OCI-LY3 (cell line): ENCODE measurements around the gene FLOT1.

ENCODE experiments used
- H2AFZ ChIP-seq: fragments of 200-600, 300-600 bp; shearing (Covaris generic); 2 replicates; pipeline ENCODE4 v1.6.0; 2014; ENCODE audit warnings: antibody characterized with exemption, low read depth, low read length
- H3K27ac ChIP-seq: fragments of 200-600, 300-600 bp; sonication (generic); 2 replicates; pipeline ENCODE4 v1.5.1; 2014; ENCODE audit warnings: mild to moderate bottlenecking, low read length, moderate library complexity, mixed read lengths
- H3K27me3 ChIP-seq: fragments of 200-600, 300-600 bp; sonication (generic); 2 replicates; pipeline ENCODE4 v1.6.1; 2014; ENCODE audit warnings: low read depth, low read length, mixed read lengths
- H3K36me3 ChIP-seq: fragments of 200-600, 300-600 bp; sonication (generic); replicated peaks from 2 replicates; pipeline ENCODE3; 2014; ENCODE audit warnings: low read depth, low read length, mixed read lengths
- H3K4me1 ChIP-seq: fragments of 300-600, 200-600 bp; sonication (generic); 2 replicates; pipeline ENCODE4 v1.6.1; 2014; ENCODE audit warnings: low read length, mixed read lengths
- H3K4me2 ChIP-seq: fragments of 200-600, 300-600 bp; sonication (generic); 2 replicates; pipeline ENCODE4 v1.6.1; 2014; ENCODE audit warnings: low read length, mixed read lengths
- H3K4me3 ChIP-seq: fragments of 300-600, 200-600 bp; sonication (generic); 2 replicates; pipeline ENCODE4 v1.5.1; 2014; ENCODE audit warnings: antibody characterized with exemption, mild to moderate bottlenecking, low read length, moderate library complexity
- H3K79me2 ChIP-seq: fragments of 300-600, 200-600 bp; shearing (Covaris generic); 2 replicates; pipeline ENCODE4 v1.6.1; 2014; ENCODE audit warnings: mild to moderate bottlenecking, low read length, mixed read lengths
- H3K9ac ChIP-seq: fragments of 300-600, 200-600 bp; shearing (Covaris generic); 2 replicates; pipeline ENCODE4 v1.6.0; 2014; ENCODE audit warnings: mild to moderate bottlenecking, low read length, moderate library complexity
- H3K9me3 ChIP-seq: fragments of 200-600, 300-600 bp; shearing (Covaris generic); 2 replicates; pipeline ENCODE4 v1.6.1; 2014; ENCODE audit warnings: low read length, mixed read lengths; ENCODE audit not compliant: insufficient read depth
- H4K20me1 ChIP-seq: fragments of 200-600, 300-600 bp; sonication (generic); 2 replicates; pipeline ENCODE4 v1.6.1; 2016; ENCODE audit warnings: low read length, mixed read lengths; ENCODE audit not compliant: insufficient read depth
- EZH2phosphoT487 ChIP-seq: fragments of 200-600 bp; shearing (Covaris generic); IDR thresholded peaks from 2 replicates; pipeline ENCODE4 v1.6.1; 2018; ENCODE audit warnings: antibody characterized with exemption, mixed run types, low read depth
- TF ChIP-seq, protein P1 (sequence below): fragments of 200-600, 300-600 bp; sonication (generic); IDR thresholded peaks from 2 replicates; pipeline ENCODE4 v1.5.1; 2014; ENCODE audit warnings: antibody characterized with exemption, low read length, low read depth

FLOT1 gene

DNA sequence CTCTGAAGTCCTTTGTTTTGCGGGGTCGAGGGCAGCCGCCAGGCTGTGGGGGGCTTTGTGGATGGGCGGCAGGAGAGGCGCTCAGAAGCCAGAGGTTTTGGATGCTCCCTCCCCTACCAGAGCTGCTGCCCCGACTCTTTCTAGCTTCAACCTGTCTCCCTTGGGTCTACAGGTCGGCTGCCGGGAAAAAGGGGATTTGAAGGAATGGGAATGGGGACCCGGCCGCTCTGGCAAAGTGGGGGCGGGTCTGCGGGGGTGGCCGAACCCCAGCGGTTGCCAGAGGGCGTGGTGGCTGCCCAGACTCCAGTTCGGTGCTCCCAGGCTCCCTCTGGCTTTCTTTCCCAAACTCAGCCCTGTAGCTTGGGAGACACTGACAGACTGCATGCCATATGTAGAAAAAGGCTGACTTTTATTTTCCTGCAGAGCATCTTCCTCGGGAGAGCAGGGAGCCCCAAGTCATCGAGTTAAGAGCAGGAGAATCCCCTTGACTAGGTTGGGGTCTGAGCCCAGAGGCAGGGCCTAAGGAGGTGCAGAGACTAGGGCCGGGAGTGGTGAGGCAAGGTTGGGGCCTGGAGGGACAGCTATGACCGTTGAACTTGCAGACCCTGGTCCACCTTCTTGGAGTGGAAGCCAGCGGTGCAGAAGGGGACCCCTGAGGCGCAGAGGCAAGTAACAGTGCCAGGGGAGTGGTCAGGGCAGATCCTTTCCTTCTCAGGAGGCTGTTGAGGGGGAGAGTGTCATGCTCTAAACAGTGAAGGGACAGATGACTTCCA, 54.6 kb downstream of the FLOT1 start:
- Histone ChIP-seq H3K9me3 (no peaks in the 10 kb centered on the region), H2AFZ (no peak overlapping the region), H3K27ac (peak overlapping the region; percentile 75; the same call in 1 of the 2 replicates), H3K4me2 (peak overlapping the region; percentile 100), H3K27me3 (no peaks in the 10 kb centered on the region), H3K9ac (peak overlapping the region; percentile 93; the same call in 1 of the 2 replicates), H3K4me1 (peaks cover 34% of the 10 kb centered on the region), H3K4me3 (peak overlapping the region; percentile 90), H3K36me3 (peaks cover 3% of the 10 kb centered on the region), H3K79me2 (peaks cover 36% of the 10 kb centered on the region), H4K20me1 (no peaks in the 10 kb centered on the region)
- TF ChIP-seq, protein P1, sequence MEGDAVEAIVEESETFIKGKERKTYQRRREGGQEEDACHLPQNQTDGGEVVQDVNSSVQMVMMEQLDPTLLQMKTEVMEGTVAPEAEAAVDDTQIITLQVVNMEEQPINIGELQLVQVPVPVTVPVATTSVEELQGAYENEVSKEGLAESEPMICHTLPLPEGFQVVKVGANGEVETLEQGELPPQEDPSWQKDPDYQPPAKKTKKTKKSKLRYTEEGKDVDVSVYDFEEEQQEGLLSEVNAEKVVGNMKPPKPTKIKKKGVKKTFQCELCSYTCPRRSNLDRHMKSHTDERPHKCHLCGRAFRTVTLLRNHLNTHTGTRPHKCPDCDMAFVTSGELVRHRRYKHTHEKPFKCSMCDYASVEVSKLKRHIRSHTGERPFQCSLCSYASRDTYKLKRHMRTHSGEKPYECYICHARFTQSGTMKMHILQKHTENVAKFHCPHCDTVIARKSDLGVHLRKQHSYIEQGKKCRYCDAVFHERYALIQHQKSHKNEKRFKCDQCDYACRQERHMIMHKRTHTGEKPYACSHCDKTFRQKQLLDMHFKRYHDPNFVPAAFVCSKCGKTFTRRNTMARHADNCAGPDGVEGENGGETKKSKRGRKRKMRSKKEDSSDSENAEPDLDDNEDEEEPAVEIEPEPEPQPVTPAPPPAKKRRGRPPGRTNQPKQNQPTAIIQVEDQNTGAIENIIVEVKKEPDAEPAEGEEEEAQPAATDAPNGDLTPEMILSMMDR, result no peak
- no peak for TF ChIP-seq EZH2phosphoT487

DNA sequence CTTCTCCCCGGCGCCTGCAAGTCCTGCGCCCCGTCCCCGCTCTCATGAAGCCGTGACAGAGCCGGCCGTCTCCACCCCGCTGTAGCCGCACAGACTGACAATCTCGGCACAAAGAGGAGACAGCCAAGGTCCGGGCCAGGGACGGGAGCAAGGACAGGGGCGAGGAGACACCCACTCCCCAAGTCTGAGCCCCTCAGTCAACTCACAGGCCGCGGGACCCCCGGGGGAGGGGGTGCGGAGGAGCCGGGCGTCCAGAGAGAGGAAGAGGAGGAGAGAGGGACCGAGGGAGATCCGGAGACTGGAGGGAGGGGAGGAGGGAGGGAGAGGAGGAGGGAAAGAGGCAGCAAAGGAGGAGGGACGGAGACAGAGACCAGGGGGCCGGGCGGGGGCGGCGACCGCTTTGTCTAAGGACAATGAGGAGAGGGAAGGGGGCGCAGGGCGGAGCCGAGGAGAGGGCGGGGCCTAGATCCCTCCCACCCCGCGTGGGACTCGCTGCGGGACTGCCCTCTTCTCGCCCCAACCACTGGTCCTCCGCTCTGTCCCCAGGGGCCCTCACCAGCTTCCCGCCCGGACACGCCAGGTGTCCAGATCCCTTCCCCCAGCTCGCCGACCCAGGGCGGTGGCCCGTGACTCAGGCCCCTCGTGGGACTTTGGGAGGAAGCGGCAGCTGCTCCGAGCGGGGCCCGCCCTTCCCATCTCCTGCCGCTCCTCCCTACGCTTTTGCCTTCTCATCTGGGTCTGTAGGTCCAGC, 55.4 kb downstream of the FLOT1 start:
- peaks cover 43% of the 10 kb centered on the region for H3K79me2 ChIP-seq
- H3K4me1 ChIP-seq, result peaks cover 37% of the 10 kb centered on the region

DNA sequence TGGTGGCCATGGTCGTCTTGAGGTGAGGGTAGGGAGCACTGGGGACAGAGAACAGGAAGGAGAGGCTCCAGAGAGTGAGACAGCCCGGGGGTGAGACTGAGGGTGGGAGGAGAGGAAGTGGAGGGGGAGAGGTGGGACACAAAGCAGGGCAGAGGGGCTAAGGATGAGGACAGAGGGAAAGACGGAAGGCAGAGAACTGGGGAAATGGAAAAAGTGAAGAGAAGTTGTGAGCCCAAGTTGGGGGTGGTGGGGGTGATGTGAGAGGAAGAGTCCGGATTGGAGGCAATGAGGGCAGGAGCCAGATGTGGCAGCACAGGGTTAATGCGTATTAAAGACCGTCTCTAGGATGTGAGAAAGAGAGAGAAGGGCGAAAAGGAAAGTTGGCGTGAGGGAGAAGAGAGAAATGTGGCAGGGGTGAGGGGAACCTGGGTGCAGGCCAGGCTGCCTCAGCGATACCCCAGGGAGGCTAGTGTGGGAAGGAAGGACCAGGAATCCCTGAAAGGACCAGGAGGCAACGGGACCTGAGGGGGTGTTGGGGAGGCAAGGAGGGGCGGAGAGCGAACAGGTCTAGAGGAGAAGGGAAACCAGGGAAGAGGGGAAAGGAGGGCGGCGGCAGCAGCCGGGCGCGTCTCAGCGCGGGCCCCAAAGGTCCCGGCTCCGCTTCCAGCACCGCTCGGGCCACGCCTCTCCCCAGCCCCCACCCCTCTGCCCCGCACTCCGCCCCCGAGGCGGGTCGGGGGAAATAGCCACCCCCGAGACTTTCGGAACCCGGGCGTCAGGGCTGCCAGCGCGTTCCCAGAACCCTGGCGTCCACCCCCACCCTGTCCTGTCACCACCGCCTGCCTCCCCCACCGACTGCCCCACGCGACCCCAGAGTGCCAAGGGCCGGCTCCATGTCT, 56.2 kb downstream of the FLOT1 start, which contains the start of gene PPP1R18:
Gene PPP1R18 (minus strand): TSS at position 637 of the 899 bp plus-strand sequence. CDS start 627 bp downstream, at position 10.
- Histone ChIP-seq H3K4me1 (peaks cover 38% of the 10 kb centered on the region), H3K4me2 (peak within 1 kb of the TSS; percentile 100), H4K20me1 (peaks cover 5% of the 10 kb centered on the region; the same call in 1 of the 2 replicates), H3K9ac (peak within 1 kb of the TSS; percentile 93), H3K9me3 (no peaks in the 10 kb centered on the region), H3K79me2 (peaks cover 51% of the 10 kb centered on the region), H3K36me3 (peaks cover 3% of the 10 kb centered on the region), H2AFZ (no peak within 1 kb of the TSS), H3K27me3 (no peaks in the 10 kb centered on the region), H3K27ac (peak within 1 kb of the TSS; percentile 90), H3K4me3 (peak within 1 kb of the TSS; percentile 90)
- TF ChIP-seq EZH2phosphoT487, result no peak
- TF ChIP-seq, protein P1, result no peak

More for the DNA sequence above, 55.4 kb downstream of the FLOT1 start:
- TF ChIP-seq EZH2phosphoT487, result no peak
- TF ChIP-seq, protein P1, result no peak
- Histone ChIP-seq H3K27me3 (no peaks in the 10 kb centered on the region), H3K9me3 (no peaks in the 10 kb centered on the region), H3K4me2 (peak overlapping the region; percentile 100), H3K27ac (peak overlapping the region; percentile 75), H3K36me3 (peaks cover 3% of the 10 kb centered on the region), H3K4me3 (peak overlapping the region; percentile 90), H3K9ac (peak overlapping the region; percentile 93), H4K20me1 (peaks cover 1% of the 10 kb centered on the region; the same call in 1 of the 2 replicates), H2AFZ (no peak overlapping the region)
